Endothelial cell of umbilical vein (primary cell): Measurements from ENCODE around the gene SPTB.

Source experiments
- CTCF ChIP-seq, 2 donors: IDR thresholded peaks; 1 replicate in 1 of 2; 2 replicates in 1 of 2; pipeline ENCODE4 v1.5.1; 2011; ENCODE audit warnings: low read length in 2 of 2, mild to moderate bottlenecking in 2 of 2, moderate library complexity in 2 of 2, control low read depth in 1 of 2, inconsistent platforms in 1 of 2, low read depth in 1 of 2; ENCODE audit not compliant: insufficient read depth in 1 of 2; ENCODE audit errors: extremely low read depth in 1 of 2
- EZH2 ChIP-seq: IDR thresholded peaks from 2 replicates; pipeline ENCODE4 v1.6.1; 2012; ENCODE audit warnings: borderline replicate concordance, low read depth, mild to moderate bottlenecking, moderate library complexity, low read length, inconsistent platforms; ENCODE audit not compliant: severe bottlenecking
- FOS ChIP-seq: IDR thresholded peaks from 2 replicates; pipeline ENCODE4 v1.6.1; 2011; ENCODE audit warnings: mild to moderate bottlenecking, low read length, moderate library complexity, borderline replicate concordance; ENCODE audit not compliant: insufficient read depth
- JUN ChIP-seq: IDR thresholded peaks from 2 replicates; pipeline ENCODE4 v1.6.1; 2011; ENCODE audit warnings: borderline replicate concordance, low read depth; ENCODE audit not compliant: insufficient read length, insufficient read depth
- MYC ChIP-seq: IDR thresholded peaks from one replicate; pipeline ENCODE4 v1.6.1; 2011; ENCODE audit warnings: mild to moderate bottlenecking, low read depth, low read length
- POLR2A ChIP-seq: IDR thresholded peaks from 2 replicates; pipeline ENCODE4 v1.6.1; 2012; ENCODE audit warnings: low read depth, mild to moderate bottlenecking, control low read depth, low read length
- POLR2AphosphoS5 ChIP-seq: IDR thresholded peaks from 2 replicates; pipeline ENCODE4 v1.6.1; 2012; ENCODE audit warnings: low read depth, mild to moderate bottlenecking, control low read depth, low read length, moderate library complexity; ENCODE audit not compliant: insufficient read depth
- TF ChIP-seq, protein P1 (sequence below): IDR thresholded peaks from 2 replicates; pipeline ENCODE4 v1.6.1; 2011; ENCODE audit not compliant: insufficient read depth, insufficient read length

DNA sequence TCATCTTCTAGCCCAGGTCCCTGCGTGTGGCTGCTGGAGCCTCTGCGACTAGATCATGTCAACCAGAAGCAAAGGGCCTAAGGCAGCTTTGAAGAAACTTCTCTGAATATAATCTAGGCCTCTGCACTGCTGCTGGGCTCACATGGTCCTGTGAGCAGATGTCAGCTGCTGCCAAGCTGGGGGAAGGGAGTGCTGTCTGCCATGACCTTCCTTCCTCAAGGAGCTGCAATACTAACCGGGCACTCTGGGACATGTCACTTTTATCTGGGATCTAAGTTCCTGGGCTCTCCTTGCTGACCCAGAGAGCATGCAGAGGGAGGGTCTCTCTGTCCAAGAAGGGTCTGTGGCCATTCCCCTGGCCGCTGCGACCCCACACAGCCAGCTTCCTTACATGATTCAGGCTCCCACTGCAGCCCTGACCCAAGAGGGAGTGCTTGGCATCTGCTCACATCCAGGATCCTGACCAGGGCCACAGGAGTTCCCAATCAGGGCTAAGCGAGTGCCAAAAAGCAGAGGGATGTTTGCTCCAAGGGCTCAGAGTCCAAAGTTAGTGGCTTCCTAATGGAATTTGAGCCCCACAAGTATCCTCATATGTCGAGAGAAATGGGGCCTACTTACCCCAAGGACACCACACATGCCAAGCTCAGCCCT lies 101.5 kb downstream of the SPTB start:
- TF ChIP-seq CTCF (IDR thresholded peaks at IDR 0.05; ENCODE audit: extremely low read depth in 1 of 2, insufficient read depth in 1 of 2, low read depth in 1 of 2, low read length in 2 of 2) (no peak), POLR2AphosphoS5 (no peak), POLR2A (no peak), EZH2 (no peak), MYC (no peak), JUN (no peak), FOS (no peak)
- TF ChIP-seq, protein P1, sequence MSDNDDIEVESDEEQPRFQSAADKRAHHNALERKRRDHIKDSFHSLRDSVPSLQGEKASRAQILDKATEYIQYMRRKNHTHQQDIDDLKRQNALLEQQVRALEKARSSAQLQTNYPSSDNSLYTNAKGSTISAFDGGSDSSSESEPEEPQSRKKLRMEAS: no peak
